ENCODE data around the gene ROBO1. TPM values are rescaled to one million over a fixed set of nuclear protein-coding genes. Genes with fewer than 3 reads are reported as not detected.

The ROBO1 gene
- total and polyA plus RNA-seq, 4 donors = 1.0 to 30.3 (median 3.9) TPM

- TF ChIP-seq REST (IDR thresholded peaks at IDR 0.05) (no peak), SP1 (IDR thresholded peaks at IDR 0.05) (no peak), YY1 (IDR thresholded peaks at IDR 0.05) (no peak), MAX (IDR thresholded peaks at IDR 0.05) (no peak)
Measured at GRCh38 chr3:78792212-78792611, 975.6 kb downstream of the ROBO1 start (continued).

GRCh38 chr3:78791753-78792152 is 976.0 kb downstream of the ROBO1 start:
- H3K9ac ChIP-seq (ENCODE audit: low read depth in 1 of 2, low read length in 2 of 2) = no peak overlapping the region
- TF ChIP-seq CTCF (IDR thresholded peaks at IDR 0.05; ENCODE audit: low read depth, low read length, missing input control) = no peak
- TF ChIP-seq SP1 (IDR thresholded peaks at IDR 0.05) = no peak
- no peak for TF ChIP-seq FOXA2 (IDR thresholded peaks at IDR 0.05)
- TF ChIP-seq HNF4G (IDR thresholded peaks at IDR 0.05) = no peak
- no peak for TF ChIP-seq GABPA (IDR thresholded peaks at IDR 0.05 in 1 of 2, conservative IDR thresholded peaks at IDR 0.05 in 1 of 2)
- TF ChIP-seq YY1 (IDR thresholded peaks at IDR 0.05) = no peak
- TF ChIP-seq TAF1 (conservative IDR thresholded peaks at IDR 0.05) = no peak
- no peak for TF ChIP-seq RXRA (IDR thresholded peaks at IDR 0.05)
- TF ChIP-seq REST (IDR thresholded peaks at IDR 0.05) = no peak
- TF ChIP-seq RAD21 (IDR thresholded peaks at IDR 0.05) = no peak
- no peak for TF ChIP-seq FOXA1 (IDR thresholded peaks at IDR 0.05)
- no peak for TF ChIP-seq ZBTB33 (IDR thresholded peaks at IDR 0.05)
- TF ChIP-seq MAX (IDR thresholded peaks at IDR 0.05) = no peak
- TF ChIP-seq JUND (IDR thresholded peaks at IDR 0.05) = no peak
- TF ChIP-seq ATF3 (IDR thresholded peaks at IDR 0.05) = no peak
- 84% methylated on average over 3 of the region's 3 CpGs for WGBS
- H3K36me3 ChIP-seq (ENCODE audit: control insufficient read depth in 4 of 4, insufficient read depth in 3 of 4, low read depth in 1 of 4, low read length in 3 of 4) = no peaks in the 10 kb centered on the region
- no peak overlapping the region for H3K4me3 ChIP-seq (ENCODE audit: low read depth in 1 of 3, low read length in 3 of 3)
- no peak for DNase-seq (ENCODE audit: low spot score)
- H3K27me3 ChIP-seq (ENCODE audit: control insufficient read depth in 4 of 4, insufficient read depth in 4 of 4, low read length in 3 of 4) = no peaks in the 10 kb centered on the region
- no peaks in the 10 kb centered on the region for H3K4me1 ChIP-seq (ENCODE audit: control insufficient read depth in 4 of 4, insufficient read depth in 4 of 4, low read length in 3 of 4)
- no peak overlapping the region for H3K27ac ChIP-seq (ENCODE audit: low read depth in 1 of 2, low read length in 2 of 2)
- H3K9me3 ChIP-seq (ENCODE audit: control insufficient read depth in 4 of 4, low read length in 3 of 4) = no peaks in the 10 kb centered on the region
